Right lobe of liver (tissue), 6 donors: ENCODE data around the gene ARHGEF11. TPM values are rescaled to one million over a fixed set of nuclear protein-coding genes. Genes with fewer than 3 reads are reported as not detected.
A peak's percentile ranks its signal among the peaks of the same experiment; 100 is the strongest.

Experiments used
- ATAC-seq, 4 donors: fragments of 200-7000 bp; cut with Tn5 transposase; one replicate each; pipeline ENCODE4 v1.9.1; 2020; ENCODE audit warnings: mild to moderate bottlenecking in 4 of 4, moderate library complexity in 4 of 4
- DNase-seq, 3 donors: peaks; one replicate each; pipeline ENCODE4 v3.0.0-alpha.2; 2020
- H3K27ac ChIP-seq, 3 donors: fragments of 200-600 bp; one replicate each; pipeline ENCODE4 v1.8.0; 2022
- H3K27me3 ChIP-seq, 2 donors: fragments of 200-600 bp; one replicate each; pipeline ENCODE4 v1.8.0; 2022
- H3K36me3 ChIP-seq, 4 donors: fragments of 200-600 bp; sonication (generic) in 1 of 4; one replicate each; pipeline versions ENCODE4 v1.5.1 to v1.8.0; 2017 to 2022; ENCODE audit warnings: control low read depth in 1 of 4
- H3K4me1 ChIP-seq, 4 donors: fragments of 200-600 bp; sonication (generic) in 1 of 4; one replicate each; pipeline versions ENCODE4 v1.5.1 to v1.8.0; 2017 to 2022; ENCODE audit warnings: control low read depth in 1 of 4
- H3K4me3 ChIP-seq, 3 donors: fragments of 200-600 bp; one replicate each; pipeline ENCODE4 v1.8.0; 2022
- H3K9me3 ChIP-seq, 4 donors: fragments of 200-600 bp; sonication (generic) in 1 of 4; one replicate each; pipeline versions ENCODE4 v1.5.1 to v1.8.0; 2017 to 2022; ENCODE audit warnings: control low read depth in 1 of 4
- CTCF ChIP-seq, 4 donors: fragments of 200-600 bp in 3 of 4; fragments of 450-650 bp in 1 of 4; IDR thresholded peaks; one replicate each; pipeline versions ENCODE4 v1.5.1 to v1.8.0; 2016 to 2022; ENCODE audit warnings: antibody characterized with exemption in 4 of 4, mild to moderate bottlenecking in 2 of 4
- POLR2A ChIP-seq: fragments of 450-650 bp; IDR thresholded peaks from one replicate; pipeline ENCODE4 v1.6.1; 2017; ENCODE audit warnings: antibody characterized with exemption, mild to moderate bottlenecking
- WGBS: methylation state at CpG from one replicate; pipeline ENCODE4 v1.1.6; 2018; ENCODE audit warnings: low coverage, low lambda C conversion rate; ENCODE audit not compliant: insufficient coverage; ENCODE audit errors: missing lambda C conversion rate; 5-methylcytosine and 5-hydroxymethylcytosine counted together
- intact Hi-C, 2 donors: fragments of 100-400 bp; cut with DNase I; formaldehyde crosslinking; loops; one replicate each; pipeline versions ENCODE4 v1.11.2 to v1.14.1; 2022
- total RNA-seq, 6 experiments: library from RNA; depleted of rRNA in 2 of 6; stranded (reverse); fragments of >200 nt in 2 of 6; fragmentation: NEBNext Ultra II Directional in 3 of 6; extraction: Animal tissue kit (Norgen Biotek cat#: 25700) in 3 of 6; gene quantifications; one replicate each; pipeline versions ENCODE4 v1.1.0 to v1.2.4, GENCODE V29; 2016 to 2023
- donor health status: DM: no; HTN: yes; CAD: no.
- donor health status: DM: no; HTN: no; CAD: no.
- donor health status: DM: no; HTN: no; CAD: no.
- donor health status: DM: no; HTN: yes; CAD: no.
- donor health status: DM: no; HTN: yes; CAD: no.

Gene ARHGEF11
- total RNA-seq, 6 experiments from 2014 or later = 10.5 to 18.7 (median 12.8) TPM

DNA sequence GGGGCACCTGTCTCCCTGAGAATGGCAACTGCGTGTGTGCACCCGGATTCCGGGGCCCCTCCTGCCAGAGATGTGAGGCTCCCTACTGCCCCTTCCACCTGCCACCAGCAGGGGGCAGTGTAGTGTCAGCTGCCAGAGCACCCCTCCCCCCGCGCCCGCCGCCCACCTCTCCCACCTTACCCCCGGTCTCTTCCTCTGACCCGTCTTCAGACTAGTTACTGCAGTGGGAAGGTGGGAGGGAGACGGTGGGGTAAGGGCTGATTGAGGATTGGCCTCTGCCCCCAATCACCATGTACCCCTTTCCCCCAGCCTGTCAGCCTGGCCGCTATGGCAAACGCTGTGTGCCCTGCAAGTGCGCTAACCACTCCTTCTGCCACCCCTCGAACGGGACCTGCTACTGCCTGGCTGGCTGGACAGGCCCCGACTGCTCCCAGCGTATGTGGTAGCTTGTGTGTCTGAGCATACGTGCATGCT is 135.2 kb downstream of the ARHGEF11 start:
- Histone ChIP-seq H3K27me3 (no peaks in the 10 kb centered on the region), H3K4me1 (no peaks in the 10 kb centered on the region), H3K9me3 (no peaks in the 10 kb centered on the region), H3K4me3 (no peak overlapping the region), H3K27ac (no peak overlapping the region), H3K36me3 (no peaks in the 10 kb centered on the region)
- intact Hi-C loops = no loop called here
- 32% methylated on average over 6 of the region's 18 CpGs for WGBS
- TF ChIP-seq CTCF (IDR thresholded peaks at IDR 0.05) (peak; percentile 48 to 86 (median 80)), POLR2A (no peak)
- ATAC-seq (peak; percentile 47 to 60 (median 54)), DNase-seq (peak in 2 of 3 donors; percentile 47 to 60)

DNA sequence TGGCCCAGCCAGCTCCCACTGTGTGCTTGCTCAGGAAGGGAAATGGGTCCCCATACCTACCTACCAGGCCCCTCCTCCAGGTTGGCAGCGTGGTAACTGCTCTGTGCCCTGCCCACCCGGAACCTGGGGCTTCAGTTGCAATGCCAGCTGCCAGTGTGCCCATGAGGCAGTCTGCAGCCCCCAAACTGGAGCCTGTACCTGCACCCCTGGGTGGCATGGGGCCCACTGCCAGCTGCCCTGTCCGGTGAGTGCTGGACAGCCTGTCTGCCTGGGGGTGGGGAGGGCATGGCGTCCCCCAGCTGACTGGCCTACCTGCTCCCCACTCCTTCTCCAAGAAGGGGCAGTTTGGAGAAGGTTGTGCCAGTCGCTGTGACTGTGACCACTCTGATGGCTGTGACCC is 135.9 kb downstream of the ARHGEF11 start:
- DNase-seq = peak in 1 of 3 donors; percentile 49
- H3K27ac ChIP-seq = no peak overlapping the region
- no peaks in the 10 kb centered on the region for H3K36me3 ChIP-seq
- no peak overlapping the region for H3K4me3 ChIP-seq
- ATAC-seq = no peak
- no peaks in the 10 kb centered on the region for H3K27me3 ChIP-seq
- WGBS = 30% methylated on average over 2 of the region's 5 CpGs
- H3K9me3 ChIP-seq = no peaks in the 10 kb centered on the region
- H3K4me1 ChIP-seq = no peaks in the 10 kb centered on the region
- no peak for TF ChIP-seq POLR2A
- TF ChIP-seq CTCF (IDR thresholded peaks at IDR 0.05) = no peak
- intact Hi-C loops = no loop called here

- TF ChIP-seq CTCF (IDR thresholded peaks at IDR 0.05) (no peak), POLR2A (no peak)
- Histone ChIP-seq H3K27me3 (no peaks in the 10 kb centered on the region), H3K27ac (no peak overlapping the region), H3K4me3 (no peak overlapping the region), H3K4me1 (no peaks in the 10 kb centered on the region), H3K36me3 (no peaks in the 10 kb centered on the region), H3K9me3 (no peaks in the 10 kb centered on the region)
- 40% methylated on average over 9 of the region's 10 CpGs for WGBS
- no peak for ATAC-seq
- DNase-seq = no peak
- intact Hi-C loops = no loop called here
Observed at GRCh38 chr1:156908955-156909354, 136.6 kb downstream of the ARHGEF11 start.

DNA sequence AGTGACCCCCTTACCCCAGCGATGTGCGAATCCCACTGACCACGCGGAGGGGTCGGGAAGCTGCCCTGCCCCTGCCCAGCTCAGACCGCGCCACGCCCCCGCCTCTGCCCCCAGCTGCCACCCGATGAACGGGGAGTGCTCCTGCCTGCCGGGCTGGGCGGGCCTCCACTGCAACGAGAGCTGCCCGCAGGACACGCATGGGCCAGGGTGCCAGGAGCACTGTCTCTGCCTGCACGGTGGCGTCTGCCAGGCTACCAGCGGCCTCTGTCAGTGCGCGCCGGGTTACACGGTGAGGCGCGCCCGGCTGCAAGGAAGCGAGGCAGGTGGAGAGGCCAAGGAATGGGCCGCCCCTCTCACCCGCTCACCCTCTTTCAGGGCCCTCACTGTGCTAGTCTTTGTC is 137.0 kb downstream of the ARHGEF11 start:
- Histone ChIP-seq H3K27me3 (no peaks in the 10 kb centered on the region), H3K4me1 (no peaks in the 10 kb centered on the region), H3K27ac (no peak overlapping the region), H3K36me3 (no peaks in the 10 kb centered on the region), H3K4me3 (no peak overlapping the region), H3K9me3 (no peaks in the 10 kb centered on the region)
- TF ChIP-seq CTCF (IDR thresholded peaks at IDR 0.05) (no peak), POLR2A (no peak)
- ATAC-seq (no peak), DNase-seq (peak in 1 of 3 donors; percentile 45)
- intact Hi-C loops = no loop called here
- no CpG with 5 or more reads among the region's 29 CpGs for WGBS
